Stomach (tissue), 4 donors: ENCODE results near the gene VGLL4.

ENCODE experiments used
- EP300 ChIP-seq: sonication (generic); formaldehyde crosslinking; IDR thresholded peaks from one replicate; pipeline ENCODE4 v1.6.1; 2017; ENCODE audit warnings: antibody characterized with exemption
- POLR2A ChIP-seq, 4 donors: fragments of 450-650 bp; IDR thresholded peaks; one replicate each; pipeline ENCODE4 v1.6.1; 2016; ENCODE audit warnings: antibody characterized with exemption in 4 of 4, control low read depth in 2 of 4, mild to moderate bottlenecking in 1 of 4, moderate library complexity in 1 of 4

DNA sequence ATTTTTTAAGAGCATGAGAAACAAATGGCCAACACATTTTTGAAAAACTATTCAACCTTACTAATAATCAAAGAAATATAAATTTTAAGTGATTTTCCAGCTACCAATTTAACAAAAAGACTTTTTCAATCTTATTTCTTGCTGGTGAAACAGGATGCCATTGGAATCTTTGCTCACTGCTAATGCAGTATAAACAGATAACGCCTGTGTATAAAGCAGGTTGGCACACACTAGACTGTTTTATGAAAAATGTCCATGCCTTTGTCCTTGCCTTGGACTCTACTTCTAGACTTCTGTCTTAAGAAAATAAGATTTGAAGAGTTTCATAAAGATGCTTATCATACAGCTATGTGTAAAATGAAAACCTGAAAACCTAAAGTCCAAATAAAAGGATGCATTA is 5.0 kb upstream of the VGLL4 start:
- TF ChIP-seq EP300 (no peak), POLR2A (IDR thresholded peaks at IDR 0.05) (no peak)
